Measurements from ENCODE around the gene UBALD1. TPM values are rescaled to one million over a fixed set of nuclear protein-coding genes. Genes with fewer than 3 reads are reported as not detected.

UBALD1 gene
- total and polyA plus RNA-seq, 4 donors: 11.1 to 32.3 (median 20.8) TPM

GRCh38 chr16:4594433-4595410 is 20.0 kb downstream of the UBALD1 start:
- H3K36me3 ChIP-seq (ENCODE audit: control insufficient read depth in 1 of 2, insufficient read depth in 2 of 2, low read length in 1 of 2): no peaks in the 10 kb centered on the region
- no peaks in the 10 kb centered on the region for H3K4me1 ChIP-seq (ENCODE audit: control insufficient read depth in 1 of 2, insufficient read depth in 2 of 2, low read length in 2 of 2)
- intact Hi-C loops (cut with DNase I): no loop called here
- 90 to 91% methylated on average over 38 of the region's 38 CpGs for WGBS, 2 donors
- H3K27me3 ChIP-seq (ENCODE audit: control insufficient read depth in 1 of 2, insufficient read depth in 2 of 2, low read length in 1 of 2): no peaks in the 10 kb centered on the region
- no peak overlapping the region for H3K4me3 ChIP-seq (ENCODE audit: low read length in 2 of 2)
- ATAC-seq (ENCODE audit: low FRiP score) (no peak), DNase-seq (no peak)
- no peak overlapping the region for H3K27ac ChIP-seq (ENCODE audit: low read depth in 1 of 2, low read length in 2 of 2)
- no peaks in the 10 kb centered on the region for H3K9me3 ChIP-seq (ENCODE audit: control insufficient read depth, low read length)

- WGBS, 2 donors: 64% methylated on average over 16 of the region's 16 CpGs
- peaks cover under 1% of the 10 kb centered on the region for H3K9me3 ChIP-seq (ENCODE audit: control insufficient read depth, low read length)
- H3K27me3 ChIP-seq (ENCODE audit: control insufficient read depth in 1 of 2, insufficient read depth in 2 of 2, low read length in 1 of 2): no peaks in the 10 kb centered on the region
- H3K27ac ChIP-seq (ENCODE audit: low read depth in 1 of 2, low read length in 2 of 2): no peak overlapping the region
- no peak for DNase-seq
- no peak overlapping the region for H3K4me3 ChIP-seq (ENCODE audit: low read length in 2 of 2)
- intact Hi-C loops (cut with DNase I): no loop called here
- ATAC-seq (ENCODE audit: low FRiP score): no peak
- H3K36me3 ChIP-seq (ENCODE audit: control insufficient read depth in 1 of 2, insufficient read depth in 2 of 2, low read length in 1 of 2): no peaks in the 10 kb centered on the region
- no peaks in the 10 kb centered on the region for H3K4me1 ChIP-seq (ENCODE audit: control insufficient read depth in 1 of 2, insufficient read depth in 2 of 2, low read length in 2 of 2)
Observed at GRCh38 chr16:4593086-4593485, 21.6 kb downstream of the UBALD1 start.

- no peak for ATAC-seq (ENCODE audit: low FRiP score)
- H3K36me3 ChIP-seq (ENCODE audit: control insufficient read depth in 1 of 2, insufficient read depth in 2 of 2, low read length in 1 of 2): no peaks in the 10 kb centered on the region
- no peak for DNase-seq
- 87 to 88% methylated on average over 17 of the region's 17 CpGs for WGBS, 2 donors
- intact Hi-C loops (cut with DNase I): no loop called here
- H3K27me3 ChIP-seq (ENCODE audit: control insufficient read depth in 1 of 2, insufficient read depth in 2 of 2, low read length in 1 of 2): peaks cover 0 to 2% of the 10 kb centered on the region in 2 donors
- peaks cover 3% of the 10 kb centered on the region for H3K9me3 ChIP-seq (ENCODE audit: control insufficient read depth, low read length)
- H3K4me3 ChIP-seq (ENCODE audit: low read length in 2 of 2): no peak overlapping the region
- H3K4me1 ChIP-seq (ENCODE audit: control insufficient read depth in 1 of 2, insufficient read depth in 2 of 2, low read length in 2 of 2): no peaks in the 10 kb centered on the region
- no peak overlapping the region for H3K27ac ChIP-seq (ENCODE audit: low read depth in 1 of 2, low read length in 2 of 2)
Observed at GRCh38 chr16:4591706-4592470, 22.8 kb downstream of the UBALD1 start.

GRCh38 chr16:4591191-4591590 is 23.5 kb downstream of the UBALD1 start:
- 73 to 77% methylated on average over 6 of the region's 6 CpGs for WGBS, 2 donors
- H3K36me3 ChIP-seq (ENCODE audit: control insufficient read depth in 1 of 2, insufficient read depth in 2 of 2, low read length in 1 of 2): no peaks in the 10 kb centered on the region
- no peak overlapping the region for H3K4me3 ChIP-seq (ENCODE audit: low read length in 2 of 2)
- H3K27me3 ChIP-seq (ENCODE audit: control insufficient read depth in 1 of 2, insufficient read depth in 2 of 2, low read length in 1 of 2): peaks cover 0 to 2% of the 10 kb centered on the region in 2 donors
- intact Hi-C loops (cut with DNase I): no loop called here
- H3K9me3 ChIP-seq (ENCODE audit: control insufficient read depth, low read length): peaks cover 3% of the 10 kb centered on the region
- ATAC-seq (ENCODE audit: low FRiP score) (no peak), DNase-seq (no peak)
- no peaks in the 10 kb centered on the region for H3K4me1 ChIP-seq (ENCODE audit: control insufficient read depth in 1 of 2, insufficient read depth in 2 of 2, low read length in 2 of 2)
- no peak overlapping the region for H3K27ac ChIP-seq (ENCODE audit: low read depth in 1 of 2, low read length in 2 of 2)

GRCh38 chr16:4588961-4589360 is 25.7 kb downstream of the UBALD1 start:
- ATAC-seq (ENCODE audit: low FRiP score) (no peak), DNase-seq (no peak)
- 95 to 96% methylated on average over 6 of the region's 6 CpGs for WGBS, 2 donors
- no peaks in the 10 kb centered on the region for H3K36me3 ChIP-seq (ENCODE audit: control insufficient read depth in 1 of 2, insufficient read depth in 2 of 2, low read length in 1 of 2)
- H3K9me3 ChIP-seq (ENCODE audit: control insufficient read depth, low read length): peaks cover 3% of the 10 kb centered on the region
- H3K4me3 ChIP-seq (ENCODE audit: low read length in 2 of 2): no peak overlapping the region
- peaks cover 0 to 2% of the 10 kb centered on the region in 2 donors for H3K27me3 ChIP-seq (ENCODE audit: control insufficient read depth in 1 of 2, insufficient read depth in 2 of 2, low read length in 1 of 2)
- intact Hi-C loops (cut with DNase I): no loop called here
- H3K4me1 ChIP-seq (ENCODE audit: control insufficient read depth in 1 of 2, insufficient read depth in 2 of 2, low read length in 2 of 2): no peaks in the 10 kb centered on the region
- H3K27ac ChIP-seq (ENCODE audit: low read depth in 1 of 2, low read length in 2 of 2): no peak overlapping the region

GRCh38 chr16:4588386-4588785 is 26.3 kb downstream of the UBALD1 start:
- no peak overlapping the region for H3K27ac ChIP-seq (ENCODE audit: low read depth in 1 of 2, low read length in 2 of 2)
- H3K9me3 ChIP-seq (ENCODE audit: control insufficient read depth, low read length): peaks cover 3% of the 10 kb centered on the region
- intact Hi-C loops (cut with DNase I): no loop called here
- ATAC-seq (ENCODE audit: low FRiP score) (no peak), DNase-seq (no peak)
- peaks cover 0 to 2% of the 10 kb centered on the region in 2 donors for H3K27me3 ChIP-seq (ENCODE audit: control insufficient read depth in 1 of 2, insufficient read depth in 2 of 2, low read length in 1 of 2)
- no peaks in the 10 kb centered on the region for H3K4me1 ChIP-seq (ENCODE audit: control insufficient read depth in 1 of 2, insufficient read depth in 2 of 2, low read length in 2 of 2)
- no peaks in the 10 kb centered on the region for H3K36me3 ChIP-seq (ENCODE audit: control insufficient read depth in 1 of 2, insufficient read depth in 2 of 2, low read length in 1 of 2)
- no peak overlapping the region for H3K4me3 ChIP-seq (ENCODE audit: low read length in 2 of 2)
- 75 to 80% methylated on average over 2 of the region's 2 CpGs for WGBS, 2 donors

- 64 to 71% methylated on average over 7 of the region's 7 CpGs for WGBS, 2 donors
- H3K27me3 ChIP-seq (ENCODE audit: control insufficient read depth in 1 of 2, insufficient read depth in 2 of 2, low read length in 1 of 2): peaks cover 0 to 2% of the 10 kb centered on the region in 2 donors
- no peak overlapping the region for H3K4me3 ChIP-seq (ENCODE audit: low read length in 2 of 2)
- H3K4me1 ChIP-seq (ENCODE audit: control insufficient read depth in 1 of 2, insufficient read depth in 2 of 2, low read length in 2 of 2): no peaks in the 10 kb centered on the region
- DNase-seq (no peak), ATAC-seq (ENCODE audit: low FRiP score) (no peak)
- intact Hi-C loops (cut with DNase I): no loop called here
- peaks cover 3% of the 10 kb centered on the region for H3K9me3 ChIP-seq (ENCODE audit: control insufficient read depth, low read length)
- no peaks in the 10 kb centered on the region for H3K36me3 ChIP-seq (ENCODE audit: control insufficient read depth in 1 of 2, insufficient read depth in 2 of 2, low read length in 1 of 2)
- no peak overlapping the region for H3K27ac ChIP-seq (ENCODE audit: low read depth in 1 of 2, low read length in 2 of 2)
Observed at GRCh38 chr16:4586291-4586690, 28.4 kb downstream of the UBALD1 start.

GRCh38 chr16:4583906-4584305 is 30.8 kb downstream of the UBALD1 start:
- no peak for DNase-seq
- H3K9me3 ChIP-seq (ENCODE audit: control insufficient read depth, low read length): peaks cover 3% of the 10 kb centered on the region
- H3K4me1 ChIP-seq (ENCODE audit: control insufficient read depth in 1 of 2, insufficient read depth in 2 of 2, low read length in 2 of 2): no peaks in the 10 kb centered on the region
- H3K27me3 ChIP-seq (ENCODE audit: control insufficient read depth in 1 of 2, insufficient read depth in 2 of 2, low read length in 1 of 2): peaks cover 0 to 2% of the 10 kb centered on the region in 2 donors
- no peaks in the 10 kb centered on the region for H3K36me3 ChIP-seq (ENCODE audit: control insufficient read depth in 1 of 2, insufficient read depth in 2 of 2, low read length in 1 of 2)
- H3K27ac ChIP-seq (ENCODE audit: low read depth in 1 of 2, low read length in 2 of 2): no peak overlapping the region
- H3K4me3 ChIP-seq (ENCODE audit: low read length in 2 of 2): no peak overlapping the region
- intact Hi-C loops (cut with DNase I): no loop called here
- 91 to 93% methylated on average over 4 of the region's 4 CpGs for WGBS, 2 donors
- ATAC-seq (ENCODE audit: low FRiP score): no peak

Data from aorta (tissue), 5 donors.